Measurements from ENCODE around the gene IL1RAP. TPM values are rescaled to one million over a fixed set of nuclear protein-coding genes. Genes with fewer than 3 reads are reported as not detected.

The IL1RAP gene
- total and polyA plus RNA-seq, 9 of the 15 experiments (the other 6 are each of a cell fraction or from before 2014, with no cell fraction given): 0.23 to 1.8 (median 0.88) TPM

GRCh38 chr3:190646996-190647395 is 133.1 kb downstream of the IL1RAP start:
- no peaks in the 10 kb centered on the region for H3K79me2 ChIP-seq (ENCODE audit: control insufficient read depth, insufficient read depth, low read length)
- in situ Hi-C loops (cut with MboI): no loop called here
- no peaks in the 10 kb centered on the region for H3K4me1 ChIP-seq (replicated peaks in 1 of 2; ENCODE audit: control insufficient read depth in 2 of 2, insufficient read depth in 2 of 2, low read length in 2 of 2)
- H3K27me3 ChIP-seq (ENCODE audit: control insufficient read depth in 2 of 2, insufficient read depth in 2 of 2, low read length in 2 of 2): no peaks in the 10 kb centered on the region
- H3K9me1 ChIP-seq (ENCODE audit: control insufficient read depth, insufficient read depth, low read length): no peaks in the 10 kb centered on the region
- no peaks in the 10 kb centered on the region for H3K36me3 ChIP-seq (ENCODE audit: control insufficient read depth, insufficient read depth, low read length)
- H3K27ac ChIP-seq (ENCODE audit: extremely low read depth, low read depth, low read length): no peak overlapping the region
- H3K4me3 ChIP-seq: no peak overlapping the region
- no peak overlapping the region for H3K4me2 ChIP-seq (ENCODE audit: insufficient read depth, low read length)
- DNase-seq (ENCODE audit: extremely low read depth in 1 of 4, low spot score in 3 of 4) (no peak), ATAC-seq (no peak), FAIRE-seq (no peak)
- BruUV-seq (replicated peaks): no TSS peak
- H3K9me3 ChIP-seq (replicated peaks; ENCODE audit: control insufficient read depth, insufficient read depth, low read depth, low read length): no peaks in the 10 kb centered on the region
- no peaks in the 10 kb centered on the region for H4K20me1 ChIP-seq (replicated peaks; ENCODE audit: control insufficient read depth, insufficient read depth, low read length)
- 0% methylated on average over 2 of the region's 2 CpGs for WGBS (ENCODE audit: insufficient coverage, low coverage, missing lambda C conversion rate)
- no peak overlapping the region for H3K9ac ChIP-seq (ENCODE audit: insufficient read depth in 1 of 2, low read depth in 2 of 2, low read length in 2 of 2)
- ChIA-PET POLR2A (no interaction called here), CTCF (ENCODE audit: low intra/inter-chr PET ratio) (no interaction called here)
- intact Hi-C loops (cut with micrococcal nuclease): no loop called here
- no peak overlapping the region for H2AFZ ChIP-seq (ENCODE audit: low read depth, low read length)
- TF ChIP-seq, protein P1, sequence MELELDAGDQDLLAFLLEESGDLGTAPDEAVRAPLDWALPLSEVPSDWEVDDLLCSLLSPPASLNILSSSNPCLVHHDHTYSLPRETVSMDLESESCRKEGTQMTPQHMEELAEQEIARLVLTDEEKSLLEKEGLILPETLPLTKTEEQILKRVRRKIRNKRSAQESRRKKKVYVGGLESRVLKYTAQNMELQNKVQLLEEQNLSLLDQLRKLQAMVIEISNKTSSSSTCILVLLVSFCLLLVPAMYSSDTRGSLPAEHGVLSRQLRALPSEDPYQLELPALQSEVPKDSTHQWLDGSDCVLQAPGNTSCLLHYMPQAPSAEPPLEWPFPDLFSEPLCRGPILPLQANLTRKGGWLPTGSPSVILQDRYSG (tag; conservative IDR thresholded peaks at IDR 0.05; ENCODE audit: low read depth): no peak
- TF ChIP-seq REST (IDR thresholded peaks at IDR 0.05; ENCODE audit: borderline replicate concordance) (no peak), REST (CRISPR knock-in tag; IDR thresholded peaks at IDR 0.05; ENCODE audit: low read depth) (no peak), ZBED1 (IDR thresholded peaks at IDR 0.05) (no peak), RBM25 (IDR thresholded peaks at IDR 0.05; ENCODE audit: low read depth, low read length, severe bottlenecking) (no peak), CCAR2 (IDR thresholded peaks at IDR 0.05; ENCODE audit: low read depth, low read length) (no peak), CBFB (CRISPR knock-in tag; IDR thresholded peaks at IDR 0.05) (no peak), FUS (optimal IDR thresholded peaks at IDR 0.05; ENCODE audit: low read depth, low read length) (no peak), PTTG1 (tag; IDR thresholded peaks at IDR 0.05; ENCODE audit: low read depth) (no peak), PTRF (tag; IDR thresholded peaks at IDR 0.05) (no peak), SREBF1 (IDR thresholded peaks at IDR 0.05; ENCODE audit: borderline replicate concordance, low read depth, low read length) (no peak), HIVEP1 (CRISPR knock-in tag; IDR thresholded peaks at IDR 0.05) (no peak), MAFK (IDR thresholded peaks at IDR 0.05; ENCODE audit: low read length) (no peak), ZNF639 (CRISPR knock-in tag; conservative IDR thresholded peaks at IDR 0.05 in 1 of 2, IDR thresholded peaks at IDR 0.05 in 1 of 2) (no peak)
